SK-N-MC (cell line): ENCODE results near the gene TMEM39B.

Experiments
- DNase-seq: peaks from one replicate; pipeline ENCODE4 v3.0.0-alpha.2; 2011; ENCODE audit warnings: low read depth, low spot score
- H3K27ac ChIP-seq: fragments of 200-600 bp; sonication (generic); 2 replicates; pipeline ENCODE4 v1.5.1; 2016; ENCODE audit warnings: mixed run types
- H3K36me3 ChIP-seq: fragments of 200-600 bp; sonication (generic); 2 replicates; pipeline ENCODE4 v1.6.1; 2017; ENCODE audit warnings: antibody characterized with exemption, low read length, mixed read lengths; ENCODE audit not compliant: insufficient read depth
- H3K4me3 ChIP-seq: fragments of 200-600 bp; sonication (generic); 2 replicates; pipeline ENCODE4 v1.5.1; 2016
- H3K9ac ChIP-seq: fragments of 200-600 bp; sonication (generic); 2 replicates; pipeline ENCODE4 v1.8.0; 2017; ENCODE audit warnings: mixed run types, mixed read lengths; ENCODE audit not compliant: insufficient read length
- H3K9me3 ChIP-seq: fragments of 200-600 bp; sonication (generic); 2 replicates; pipeline ENCODE4 v1.6.1; 2017; ENCODE audit warnings: low read depth, mild to moderate bottlenecking, antibody characterized with exemption, low read length, moderate library complexity, mixed read lengths
- EZH2 ChIP-seq: fragments of 200-600 bp; sonication (generic); IDR thresholded peaks from one replicate; pipeline ENCODE4 v1.6.1; 2017; ENCODE audit warnings: antibody characterized with exemption
- FOXP2 ChIP-seq: optimal IDR thresholded peaks from 2 replicates; pipeline ENCODE3; 2011; ENCODE audit warnings: mild to moderate bottlenecking, moderate library complexity; ENCODE audit not compliant: insufficient read depth; ENCODE audit errors: extremely low read length, control extremely low read depth
- POLR2AphosphoS5 ChIP-seq: IDR thresholded peaks from 2 replicates; pipeline ENCODE4 v1.6.1; 2012; ENCODE audit warnings: mild to moderate bottlenecking, low read depth, low read length, borderline replicate concordance

Gene TMEM39B

DNA sequence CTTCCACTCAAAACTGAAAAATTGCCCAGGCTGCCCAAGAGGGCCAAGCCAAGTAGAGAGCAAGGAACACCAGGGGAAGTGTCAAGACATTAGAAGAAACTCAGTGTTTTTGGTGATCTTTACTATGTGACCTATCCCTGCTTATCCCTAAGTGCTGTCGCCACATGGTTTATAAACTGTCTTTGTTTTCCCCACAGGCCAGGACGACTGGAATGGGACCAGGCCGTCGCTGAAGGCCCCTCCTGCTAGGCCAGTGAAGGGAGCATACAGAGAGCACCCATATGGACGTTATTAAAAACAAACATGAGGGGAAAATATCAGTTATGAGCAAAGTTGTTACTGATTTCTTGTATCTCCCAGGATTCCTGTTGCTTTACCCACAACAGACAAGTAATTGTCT, 30.4 kb upstream of the TMEM39B start:
- Histone ChIP-seq H3K36me3 (peaks cover 41% of the 10 kb centered on the region; the same call in 1 of the 2 replicates), H3K9ac (peak overlapping the region; percentile 9), H3K4me3 (no peak overlapping the region)

GRCh38 chr1:32044234-32044633, 28.5 kb upstream of the TMEM39B start:
- DNase-seq, result no peak
- no peak overlapping the region for H3K4me3 ChIP-seq
- no peak overlapping the region for H3K9ac ChIP-seq
- no peak overlapping the region; the same call in 1 of the 2 replicates for H3K27ac ChIP-seq
- H3K9me3 ChIP-seq, result no peaks in the 10 kb centered on the region
- peaks cover 26% of the 10 kb centered on the region; the same call in 1 of the 2 replicates for H3K36me3 ChIP-seq
- TF ChIP-seq EZH2, result no peak
- no peak for TF ChIP-seq FOXP2
- no peak for TF ChIP-seq POLR2AphosphoS5

More for the DNA sequence above, 30.4 kb upstream of the TMEM39B start:
- DNase-seq, result no peak
- H3K9me3 ChIP-seq, result no peaks in the 10 kb centered on the region
- TF ChIP-seq EZH2 (no peak), POLR2AphosphoS5 (no peak), FOXP2 (no peak)
- H3K27ac ChIP-seq, result no peak overlapping the region

- no peaks in the 10 kb centered on the region for H3K9me3 ChIP-seq
- DNase-seq, result no peak
- TF ChIP-seq FOXP2, result no peak
- no peak for TF ChIP-seq EZH2
- no peak for TF ChIP-seq POLR2AphosphoS5
- no peak overlapping the region for H3K4me3 ChIP-seq
- H3K36me3 ChIP-seq, result peaks cover 23% of the 10 kb centered on the region
- H3K9ac ChIP-seq, result no peak overlapping the region
- no peak overlapping the region for H3K27ac ChIP-seq
Measured at GRCh38 chr1:32045772-32046171, 27.0 kb upstream of the TMEM39B start.

- TF ChIP-seq EZH2 (no peak), FOXP2 (no peak), POLR2AphosphoS5 (no peak)
- DNase-seq, result no peak
Measured at GRCh38 chr1:32047701-32048100, 25.0 kb upstream of the TMEM39B start.

GRCh38 chr1:32048440-32048839, 24.3 kb upstream of the TMEM39B start:
- no peak for TF ChIP-seq EZH2
- no peak for TF ChIP-seq POLR2AphosphoS5
- no peak for TF ChIP-seq FOXP2
- H3K27ac ChIP-seq, result no peak overlapping the region
- no peak overlapping the region for H3K9ac ChIP-seq
- H3K9me3 ChIP-seq, result no peaks in the 10 kb centered on the region
- peaks cover 41% of the 10 kb centered on the region for H3K36me3 ChIP-seq
- no peak overlapping the region for H3K4me3 ChIP-seq
- no peak for DNase-seq

More at GRCh38 chr1:32047701-32048100, 25.0 kb upstream of the TMEM39B start:
- Histone ChIP-seq H3K27ac (no peak overlapping the region), H3K9me3 (no peaks in the 10 kb centered on the region), H3K9ac (no peak overlapping the region), H3K36me3 (peaks cover 35% of the 10 kb centered on the region), H3K4me3 (no peak overlapping the region)

GRCh38 chr1:32051706-32052105, 21.0 kb upstream of the TMEM39B start:
- no peak for DNase-seq
- Histone ChIP-seq H3K9me3 (no peaks in the 10 kb centered on the region), H3K9ac (no peak overlapping the region), H3K27ac (peak overlapping the region; percentile 16; the same call in 1 of the 2 replicates), H3K36me3 (peaks cover 74% of the 10 kb centered on the region), H3K4me3 (no peak overlapping the region)
- TF ChIP-seq FOXP2, result no peak
- TF ChIP-seq POLR2AphosphoS5, result no peak
- no peak for TF ChIP-seq EZH2

DNA sequence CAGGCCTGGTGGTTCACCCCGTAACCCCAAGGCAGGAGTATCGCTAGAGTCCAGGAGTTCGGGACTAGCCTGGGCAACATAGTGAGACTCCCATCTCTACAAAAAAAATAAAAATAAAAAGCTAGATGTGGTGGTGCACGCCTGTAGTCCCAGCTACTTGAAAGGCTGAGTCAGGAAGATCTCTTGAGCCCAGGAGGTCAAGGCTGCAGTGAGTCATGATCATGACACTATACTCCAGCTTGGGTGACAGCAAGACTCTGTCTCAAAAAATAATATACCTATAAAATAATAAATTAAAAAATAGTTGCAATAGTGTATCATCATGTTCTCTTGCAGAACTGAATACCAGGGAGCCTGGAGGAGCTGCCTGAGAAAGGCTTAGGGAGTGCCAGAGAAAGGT, 19.9 kb upstream of the TMEM39B start:
- no peak for DNase-seq
- no peaks in the 10 kb centered on the region for H3K9me3 ChIP-seq
- no peak overlapping the region for H3K9ac ChIP-seq
- H3K27ac ChIP-seq, result no peak overlapping the region
- no peak overlapping the region for H3K4me3 ChIP-seq
- TF ChIP-seq POLR2AphosphoS5 (no peak), FOXP2 (no peak), EZH2 (no peak)
- peaks cover 82% of the 10 kb centered on the region for H3K36me3 ChIP-seq

DNA sequence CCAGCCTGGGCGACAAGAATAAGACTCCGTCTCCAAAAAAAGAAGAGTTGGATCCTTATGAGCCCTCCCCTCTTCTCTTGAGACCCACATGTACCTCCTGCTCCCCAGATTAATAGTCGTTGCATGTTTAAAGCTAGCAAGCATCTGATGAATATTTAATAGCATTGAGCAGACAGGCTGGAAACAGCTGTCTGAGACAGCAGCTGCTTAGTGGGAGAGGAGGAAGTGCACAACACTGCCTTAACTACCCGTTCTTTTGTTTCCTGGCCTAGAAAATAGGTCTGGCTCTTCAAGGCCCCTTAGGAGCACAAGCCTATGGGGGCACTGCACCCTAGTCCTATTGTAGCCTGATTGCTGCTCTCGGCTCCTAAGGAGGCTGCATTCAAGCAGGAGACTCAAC, 17.3 kb upstream of the TMEM39B start:
- H3K27ac ChIP-seq, result 0 out of 2 replicates have a peak overlapping the region, but pooled peaks have one; percentile 53
- H3K36me3 ChIP-seq, result peaks cover 94% of the 10 kb centered on the region
- DNase-seq, result no peak
- no peak overlapping the region for H3K9ac ChIP-seq
- no peaks in the 10 kb centered on the region for H3K9me3 ChIP-seq
- TF ChIP-seq FOXP2 (no peak), POLR2AphosphoS5 (no peak), EZH2 (no peak)
- no peak overlapping the region for H3K4me3 ChIP-seq

GRCh38 chr1:32056598-32056997, 16.1 kb upstream of the TMEM39B start:
- TF ChIP-seq POLR2AphosphoS5, result no peak
- no peak for TF ChIP-seq EZH2
- no peak for TF ChIP-seq FOXP2
- peak overlapping the region; percentile 60; the same call in 1 of the 2 replicates for H3K27ac ChIP-seq
- DNase-seq, result no peak
- H3K36me3 ChIP-seq, result peaks cover 94% of the 10 kb centered on the region
- H3K4me3 ChIP-seq, result no peak overlapping the region
- no peaks in the 10 kb centered on the region for H3K9me3 ChIP-seq
- H3K9ac ChIP-seq, result no peak overlapping the region

- Histone ChIP-seq H3K36me3 (peaks cover 60% of the 10 kb centered on the region), H3K9me3 (no peaks in the 10 kb centered on the region), H3K4me3 (no peak overlapping the region), H3K9ac (no peak overlapping the region), H3K27ac (peak overlapping the region; percentile 83)
- TF ChIP-seq EZH2 (no peak), POLR2AphosphoS5 (no peak), FOXP2 (no peak)
- DNase-seq, result no peak
Measured at GRCh38 chr1:32060914-32061313, 11.8 kb upstream of the TMEM39B start.
